Tibial nerve (tissue), 4 donors: ENCODE data around the gene LSM11. TPM values are rescaled to one million over a fixed set of nuclear protein-coding genes. Genes with fewer than 3 reads are reported as not detected.

Experiments used
- DNase-seq, 2 donors: peaks; one replicate each; pipeline ENCODE4 v3.0.0-alpha.2; 2019; ENCODE audit warnings: low spot score in 2 of 2
- H3K27ac ChIP-seq, 4 donors: fragments of 200-600 bp; sonication (generic) in 3 of 4; one replicate each; pipeline ENCODE4 v1.5.1; 2017 to 2019; ENCODE audit warnings: mild to moderate bottlenecking in 1 of 4
- H3K27me3 ChIP-seq, 2 donors: fragments of 200-600 bp; sonication (generic) in 1 of 2; one replicate each; pipeline versions ENCODE4 v1.5.1 to v1.6.0; 2017 to 2019
- H3K36me3 ChIP-seq, 3 donors: fragments of 200-600 bp; sonication (generic); one replicate each; pipeline ENCODE4 v1.5.1; 2018 to 2019
- H3K4me1 ChIP-seq, 4 donors: fragments of 200-600 bp; sonication (generic) in 3 of 4; one replicate each; pipeline ENCODE4 v1.5.1; 2017 to 2019
- H3K4me3 ChIP-seq, 4 donors: fragments of 200-600 bp; sonication (generic) in 3 of 4; one replicate each; pipeline ENCODE4 v1.5.1; 2017 to 2019; ENCODE audit warnings: mild to moderate bottlenecking in 1 of 4, moderate library complexity in 1 of 4
- H3K9me3 ChIP-seq, 4 donors: fragments of 200-600 bp; sonication (generic) in 3 of 4; one replicate each; pipeline ENCODE4 v1.5.1; 2017 to 2019
- CTCF ChIP-seq, 5 experiments: fragments of 200-600 bp in 3 of 5; fragments of 450-650 bp in 2 of 5; sonication (generic) in 3 of 5; IDR thresholded peaks; one replicate each; pipeline ENCODE4 v1.5.1; 2016 to 2019; ENCODE audit warnings: antibody characterized with exemption in 5 of 5, mild to moderate bottlenecking in 3 of 5, moderate library complexity in 2 of 5
- EP300 ChIP-seq, 2 donors: sonication (generic); formaldehyde crosslinking; IDR thresholded peaks; one replicate each; pipeline ENCODE4 v1.6.1; 2017; ENCODE audit warnings: antibody characterized with exemption in 2 of 2, mild to moderate bottlenecking in 1 of 2
- POLR2A ChIP-seq, 2 donors: fragments of 450-650 bp; IDR thresholded peaks; one replicate each; pipeline ENCODE4 v1.6.1; 2017; ENCODE audit warnings: antibody characterized with exemption in 2 of 2, mild to moderate bottlenecking in 2 of 2, moderate library complexity in 2 of 2
- WGBS, 2 donors: methylation state at CpG; one replicate each; pipeline ENCODE4 v1.1.5; 2018; 5-methylcytosine and 5-hydroxymethylcytosine counted together
- total RNA-seq, 4 donors: library from RNA; depleted of rRNA; stranded (reverse); fragments of >200 nt; gene quantifications; one replicate each; pipeline ENCODE4 v1.1.0, GENCODE V29; 2016

The LSM11 gene
- total RNA-seq, 4 donors from 2014 or later: 2.1 to 4.2 (median 3.6) TPM

- H3K27me3 ChIP-seq: no peaks in the 10 kb centered on the region
- H3K9me3 ChIP-seq: no peaks in the 10 kb centered on the region
- WGBS, 2 donors: 81 to 83% methylated on average over 4 of the region's 4 CpGs
- no peak for DNase-seq
- TF ChIP-seq POLR2A (IDR thresholded peaks at IDR 0.05) (no peak), CTCF (IDR thresholded peaks at IDR 0.05) (no peak), EP300 (IDR thresholded peaks at IDR 0.05) (no peak)
- H3K36me3 ChIP-seq: peaks cover 0 to 24% (median 0%) of the 10 kb centered on the region in 3 donors
- peaks cover 0 to 13% (median 7%) of the 10 kb centered on the region in 4 donors for H3K4me1 ChIP-seq
- H3K4me3 ChIP-seq: no peak overlapping the region
- no peak overlapping the region for H3K27ac ChIP-seq
Measured at GRCh38 chr5:157748760-157749461, 5.4 kb downstream of the LSM11 start.

GRCh38 chr5:157749462-157749799 lies 5.9 kb downstream of the LSM11 start:
- no peak for DNase-seq
- H3K9me3 ChIP-seq: no peaks in the 10 kb centered on the region
- peaks cover 0 to 29% (median 0%) of the 10 kb centered on the region in 3 donors for H3K36me3 ChIP-seq
- H3K4me3 ChIP-seq: no peak overlapping the region
- WGBS, 2 donors: 84 to 88% methylated on average over 11 of the region's 11 CpGs
- peaks cover 0 to 11% (median 5%) of the 10 kb centered on the region in 4 donors for H3K4me1 ChIP-seq
- no peak overlapping the region for H3K27ac ChIP-seq
- no peak for TF ChIP-seq CTCF (IDR thresholded peaks at IDR 0.05)
- H3K27me3 ChIP-seq: no peaks in the 10 kb centered on the region

- TF ChIP-seq CTCF (IDR thresholded peaks at IDR 0.05) (no peak), EP300 (IDR thresholded peaks at IDR 0.05) (no peak), POLR2A (IDR thresholded peaks at IDR 0.05) (no peak)
- Histone ChIP-seq H3K27me3 (no peaks in the 10 kb centered on the region), H3K36me3 (peaks cover 0 to 38% (median 0%) of the 10 kb centered on the region in 3 donors), H3K27ac (no peak overlapping the region), H3K9me3 (no peaks in the 10 kb centered on the region), H3K4me3 (no peak overlapping the region), H3K4me1 (peaks cover 0 to 2% (median 0%) of the 10 kb centered on the region in 4 donors)
- WGBS, 2 donors: 84 to 94% methylated on average over 1 of the region's 1 CpG
- no peak for DNase-seq
Measured at GRCh38 chr5:157750320-157750719, 6.8 kb downstream of the LSM11 start.

GRCh38 chr5:157756122-157756521 lies 12.6 kb downstream of the LSM11 start:
- DNase-seq: no peak
- WGBS, 2 donors: 91 to 95% methylated on average over 3 of the region's 3 CpGs
- H3K9me3 ChIP-seq: no peaks in the 10 kb centered on the region
- peaks cover 0 to 84% (median 0%) of the 10 kb centered on the region in 3 donors for H3K36me3 ChIP-seq
- no peaks in the 10 kb centered on the region for H3K27me3 ChIP-seq
- H3K4me3 ChIP-seq: no peak overlapping the region
- TF ChIP-seq POLR2A (IDR thresholded peaks at IDR 0.05): no peak
- no peak for TF ChIP-seq EP300 (IDR thresholded peaks at IDR 0.05)
- no peak for TF ChIP-seq CTCF (IDR thresholded peaks at IDR 0.05)
- no peak overlapping the region for H3K27ac ChIP-seq
- H3K4me1 ChIP-seq: no peaks in the 10 kb centered on the region

GRCh38 chr5:157758706-157759105 lies 15.2 kb downstream of the LSM11 start:
- Histone ChIP-seq H3K27me3 (no peaks in the 10 kb centered on the region), H3K36me3 (peaks cover 0 to 62% (median 0%) of the 10 kb centered on the region in 3 donors), H3K4me1 (peaks cover 0 to 7% (median 0%) of the 10 kb centered on the region in 4 donors), H3K4me3 (no peak overlapping the region), H3K27ac (no peak overlapping the region), H3K9me3 (no peaks in the 10 kb centered on the region)
- TF ChIP-seq EP300 (IDR thresholded peaks at IDR 0.05) (no peak), POLR2A (IDR thresholded peaks at IDR 0.05) (no peak), CTCF (IDR thresholded peaks at IDR 0.05) (no peak)
- DNase-seq: no peak
- WGBS, 2 donors: 76 to 94% methylated on average over 1 of the region's 1 CpG
